Stimulated activated CD8-positive, alpha-beta memory T cell treated with anti-CD3 and anti-CD28 coated beads, Interleukin-4, amount 100 ng/mL, for 48 hours (primary cell): ENCODE measurements around the gene TMEM225B.
"Not testable (repeated sequence)": the region's sequence is repeated elsewhere in the genome, so short reads cannot be mapped to it uniquely, and the experiment has no call there.

Experiments
- DNase-seq: peaks from one replicate; pipeline ENCODE4 v3.0.0-alpha.2; 2020

Gene TMEM225B

DNA sequence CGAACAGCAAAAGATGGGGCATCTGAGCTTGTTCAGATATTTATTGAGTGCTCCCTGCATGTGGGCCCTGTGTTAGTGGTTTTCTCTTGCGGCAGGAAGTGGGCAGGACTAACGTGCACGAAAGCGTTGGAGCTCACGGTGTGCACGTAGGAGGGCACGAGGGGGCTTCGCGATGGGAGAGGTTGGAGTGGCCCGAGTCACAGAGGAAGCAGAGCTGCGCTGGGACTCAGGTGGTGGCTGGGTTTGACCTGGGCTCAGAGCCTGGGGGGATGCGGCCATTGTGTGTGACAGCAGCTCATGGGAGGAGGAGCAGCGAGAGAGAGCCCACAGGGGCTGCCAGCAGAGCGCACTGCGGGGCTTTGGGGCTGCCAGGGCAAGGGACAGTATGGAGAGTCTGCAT lies 26.4 kb downstream of the TMEM225B start:
- peak; percentile 82 for DNase-seq

DNA sequence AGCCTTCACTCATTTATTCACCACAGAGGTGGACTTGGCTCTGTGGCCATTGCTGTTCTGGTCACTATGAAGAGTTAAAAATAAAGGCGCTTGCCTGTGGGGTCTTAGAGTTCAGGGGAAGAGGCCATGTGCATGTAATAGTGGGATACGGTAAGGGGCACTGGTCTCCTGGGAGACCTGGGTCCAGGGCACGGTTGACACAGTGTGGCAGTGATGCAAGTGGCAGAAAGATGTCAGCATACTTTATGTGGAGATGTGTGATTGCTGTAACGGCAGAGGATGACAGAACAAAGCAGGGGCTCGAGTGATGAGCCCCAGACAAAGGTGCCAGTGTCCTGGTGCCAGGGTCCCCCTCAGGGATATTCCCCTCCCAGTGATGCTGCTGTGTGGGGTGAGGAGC lies 27.3 kb downstream of the TMEM225B start:
- DNase-seq: no peak

DNA sequence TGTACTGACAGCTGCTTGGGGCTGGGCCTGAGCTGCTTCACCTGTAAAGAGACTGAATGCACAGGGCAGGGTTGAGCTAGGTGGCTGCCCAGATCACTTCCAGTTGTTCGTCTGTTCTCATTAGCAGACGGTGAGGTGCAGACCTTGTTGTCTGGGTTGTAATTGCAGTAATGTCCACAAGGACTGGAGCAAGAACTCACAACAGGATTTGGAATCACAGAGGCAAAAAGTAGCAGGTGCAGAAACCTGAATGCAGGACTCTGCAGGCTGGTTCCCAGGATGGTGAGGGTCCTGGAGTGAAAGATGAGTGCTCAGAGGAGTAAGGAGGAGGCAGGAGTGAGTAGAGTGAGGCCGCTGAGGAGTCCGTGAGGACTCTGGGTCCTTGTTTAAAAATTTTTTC lies 27.9 kb downstream of the TMEM225B start:
- no peak for DNase-seq

DNA sequence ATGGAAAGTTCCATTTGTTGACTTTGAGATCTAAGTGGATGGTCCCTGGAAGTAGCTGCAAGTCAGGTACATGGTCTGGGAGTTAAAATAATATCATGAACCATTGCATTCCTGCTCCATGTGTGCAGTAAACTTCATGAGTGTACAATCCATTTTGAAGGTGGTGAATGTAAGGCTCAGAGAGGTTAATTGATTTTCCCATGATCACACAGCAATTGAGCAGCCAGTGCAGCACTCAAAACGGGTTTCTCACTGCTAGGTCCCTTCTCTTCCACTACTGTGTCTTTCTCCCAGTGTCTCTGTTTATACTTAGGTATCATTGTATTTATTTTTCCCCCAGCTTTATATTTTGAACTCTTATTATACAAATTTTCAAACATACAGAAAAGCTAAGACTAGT lies 28.6 kb downstream of the TMEM225B start:
- no peak for DNase-seq

DNA sequence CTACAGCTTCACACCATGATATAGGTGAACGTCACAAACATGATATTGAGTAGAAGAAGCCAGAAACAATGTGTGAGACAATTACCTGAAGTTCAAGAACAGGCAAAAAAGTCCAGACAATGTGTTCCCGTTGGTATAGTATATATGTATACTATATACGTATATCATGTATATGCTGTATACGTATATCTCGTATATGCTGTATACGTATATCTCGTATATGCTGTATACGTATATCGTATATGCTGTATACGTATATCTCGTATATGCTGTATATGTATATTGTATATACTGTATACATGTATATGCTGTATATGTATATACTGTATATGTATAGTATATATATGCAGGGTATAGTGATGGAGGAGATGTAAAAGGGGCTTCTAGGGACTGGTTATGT lies 29.4 kb downstream of the TMEM225B start:
- no peak for DNase-seq

DNA sequence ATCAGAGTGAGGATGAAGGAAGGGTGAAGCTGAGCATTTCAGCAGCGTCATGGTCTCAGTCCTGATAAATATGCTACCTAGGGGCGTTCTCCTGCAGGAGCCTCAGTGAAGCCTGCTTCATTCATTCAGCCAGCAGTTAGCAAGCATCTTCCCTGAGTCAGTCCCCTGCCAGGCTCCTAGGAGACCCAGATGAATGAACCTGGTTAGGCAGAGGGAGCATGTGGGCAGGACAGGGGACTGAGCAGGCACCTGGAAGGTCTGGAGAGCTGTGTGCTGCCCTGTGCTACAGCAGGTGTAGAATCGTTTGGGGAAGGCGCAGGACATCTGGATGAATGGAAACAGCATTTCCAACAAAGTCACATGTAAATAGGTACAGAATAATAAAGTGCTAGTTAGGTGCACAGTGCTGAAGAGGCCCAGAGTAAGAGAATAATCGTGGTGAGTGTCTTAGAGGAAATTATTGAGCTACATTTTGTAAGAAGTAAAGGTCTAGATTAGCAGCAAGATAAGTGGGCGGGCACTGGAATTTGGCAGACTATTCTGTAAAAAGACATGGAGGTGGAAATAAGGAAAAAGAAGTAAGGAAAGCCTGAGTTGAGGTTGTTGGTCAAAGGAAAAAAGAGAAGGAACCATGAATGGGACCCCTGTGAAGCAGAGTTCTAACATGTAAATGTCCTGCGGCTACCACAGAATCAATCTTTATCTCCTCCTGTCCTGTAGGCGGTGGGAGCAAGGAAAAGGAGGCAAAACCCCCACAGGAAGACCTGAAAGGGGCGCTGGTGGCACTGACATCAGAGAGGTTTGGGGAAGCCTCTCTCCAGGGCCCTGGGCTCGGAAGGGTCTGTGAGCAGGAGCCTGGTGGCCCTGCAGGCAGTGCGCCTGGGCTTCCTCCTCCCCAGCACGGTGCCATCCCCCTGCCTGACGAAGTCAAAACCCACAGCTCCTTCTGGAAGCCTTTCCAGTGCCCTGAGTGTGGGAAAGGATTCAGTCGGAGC lies 30.7 kb downstream of the TMEM225B start:
- DNase-seq: no peak

DNA sequence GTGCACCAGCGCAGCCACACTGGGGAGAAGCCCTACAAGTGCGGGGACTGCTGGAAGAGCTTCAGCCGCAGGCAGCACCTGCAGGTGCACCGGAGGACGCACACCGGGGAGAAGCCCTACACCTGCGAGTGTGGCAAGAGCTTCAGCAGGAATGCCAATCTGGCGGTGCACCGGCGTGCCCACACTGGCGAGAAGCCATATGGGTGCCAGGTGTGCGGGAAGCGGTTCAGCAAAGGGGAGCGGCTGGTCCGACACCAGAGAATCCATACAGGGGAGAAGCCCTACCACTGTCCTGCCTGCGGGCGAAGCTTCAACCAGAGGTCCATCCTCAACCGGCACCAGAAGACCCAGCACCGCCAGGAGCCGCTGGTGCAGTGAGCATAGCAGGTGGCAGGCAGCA lies 31.6 kb downstream of the TMEM225B start:
- no peak for DNase-seq

DNA sequence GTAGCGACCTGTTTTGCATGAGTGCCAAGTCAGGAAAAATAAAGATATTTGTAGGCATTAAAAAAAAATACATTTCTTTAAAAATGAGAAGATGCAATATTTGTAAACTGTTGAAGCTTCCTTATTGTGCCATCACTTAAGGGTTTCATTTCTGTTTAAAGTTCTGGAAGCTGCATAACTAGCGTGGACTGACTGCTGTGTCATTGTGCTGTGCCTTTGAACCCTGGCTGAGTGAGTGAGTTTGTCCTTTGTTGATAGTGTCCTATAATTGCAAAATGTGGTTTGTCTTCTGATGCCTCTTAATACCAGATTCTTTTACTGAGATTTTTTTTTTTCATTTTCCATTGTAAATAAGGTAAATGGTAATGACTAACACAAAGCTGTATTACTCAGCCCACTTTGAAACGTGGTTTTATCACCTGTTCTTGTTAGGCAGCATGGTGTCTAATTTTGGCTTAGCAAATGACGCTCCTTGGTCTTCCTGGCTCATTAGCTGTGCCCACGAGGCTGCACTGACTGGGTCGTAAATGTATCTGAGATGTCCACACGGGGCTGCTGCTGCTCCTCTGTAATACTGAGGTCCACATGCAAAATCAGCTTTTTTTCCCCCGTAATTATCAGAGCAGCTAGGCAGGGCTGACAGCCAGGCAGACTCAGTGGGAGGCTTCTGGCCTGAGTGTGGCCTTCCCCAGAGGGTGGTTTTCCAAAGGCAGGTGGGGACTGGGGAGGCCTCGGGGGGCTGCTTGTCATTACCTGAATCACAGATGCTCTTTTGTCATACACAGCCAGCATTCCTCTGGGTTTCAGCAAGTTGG lies 33.4 kb downstream of the TMEM225B start:
- DNase-seq: peak; percentile 56

DNA sequence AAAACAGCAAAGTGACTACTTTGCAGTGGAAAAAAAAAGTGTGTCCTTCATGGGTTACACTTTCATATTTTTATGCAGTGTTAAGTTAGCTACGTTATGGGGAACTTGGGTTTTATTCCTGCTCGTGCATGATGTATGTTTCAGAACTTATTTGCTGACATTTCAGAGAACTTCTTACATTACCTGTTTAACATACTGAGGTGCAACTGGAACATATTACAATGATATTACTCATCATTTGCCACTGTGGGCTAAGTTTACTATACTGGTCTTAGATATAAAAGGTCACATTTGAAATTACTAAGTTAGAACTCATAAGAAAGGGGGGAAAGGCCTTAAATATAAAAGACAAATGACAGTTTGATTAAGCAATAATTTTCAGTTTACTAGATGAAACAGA lies 39.3 kb downstream of the TMEM225B start:
- not testable (repeated sequence) for DNase-seq

DNA sequence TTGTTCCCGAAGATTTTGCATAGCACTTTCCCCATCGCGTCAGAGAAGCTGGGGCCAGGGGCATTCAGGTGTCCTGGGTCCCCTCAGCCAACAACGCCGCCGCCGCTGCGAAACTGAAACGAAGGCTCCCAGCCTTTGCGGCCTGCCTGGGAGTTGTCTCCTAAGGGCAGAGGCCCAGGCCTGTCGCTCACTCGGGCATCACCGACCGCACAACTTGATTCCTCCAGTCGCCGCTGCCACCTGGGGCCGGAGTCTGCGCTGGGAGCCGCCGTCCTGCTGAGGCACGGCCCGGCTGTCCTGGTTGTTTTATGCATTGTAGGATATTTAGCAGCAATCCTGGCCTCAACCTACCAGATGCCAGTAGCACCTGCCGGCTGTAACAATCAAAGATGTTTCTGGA lies 40.7 kb downstream of the TMEM225B start:
- DNase-seq: no peak

DNA sequence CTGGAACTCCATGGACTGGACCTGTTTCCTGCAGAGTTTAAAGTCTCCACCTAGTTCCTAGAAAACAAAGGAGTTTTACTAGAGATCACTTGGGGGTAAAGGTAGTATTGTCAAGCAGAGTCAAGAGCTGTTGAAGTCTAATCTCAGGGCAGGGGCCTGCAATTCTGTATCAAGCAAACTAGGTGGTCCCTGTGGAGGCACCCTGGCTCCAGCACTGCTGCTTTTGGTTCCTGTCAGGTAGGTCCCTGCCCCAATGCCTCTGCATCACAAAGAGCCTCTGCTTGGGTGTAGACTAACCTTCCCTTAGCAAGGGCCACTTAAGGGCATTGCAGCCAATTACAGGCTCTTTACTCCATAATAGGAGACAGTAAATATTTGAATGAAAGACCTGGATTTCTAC lies 41.2 kb downstream of the TMEM225B start:
- no peak for DNase-seq

DNA sequence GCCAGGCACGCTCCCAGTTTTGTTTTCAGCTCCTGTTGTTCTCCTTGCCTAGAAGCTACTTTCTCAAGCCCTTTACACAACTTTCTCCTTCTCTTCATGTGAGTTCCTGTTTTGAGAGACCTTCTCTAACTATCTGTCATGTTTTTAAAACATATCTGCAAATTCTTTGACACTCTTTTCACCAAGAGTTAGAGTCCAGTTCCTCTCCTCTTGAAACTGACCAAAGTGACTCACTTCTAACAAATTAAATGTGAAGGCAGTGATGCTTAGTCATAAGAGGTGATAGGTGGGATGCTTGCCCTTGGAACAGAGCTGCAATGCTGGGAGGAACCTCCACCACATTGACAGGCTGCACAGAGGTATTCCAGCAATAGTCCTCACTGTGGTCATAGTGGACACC lies 44.0 kb downstream of the TMEM225B start:
- no peak for DNase-seq

DNA sequence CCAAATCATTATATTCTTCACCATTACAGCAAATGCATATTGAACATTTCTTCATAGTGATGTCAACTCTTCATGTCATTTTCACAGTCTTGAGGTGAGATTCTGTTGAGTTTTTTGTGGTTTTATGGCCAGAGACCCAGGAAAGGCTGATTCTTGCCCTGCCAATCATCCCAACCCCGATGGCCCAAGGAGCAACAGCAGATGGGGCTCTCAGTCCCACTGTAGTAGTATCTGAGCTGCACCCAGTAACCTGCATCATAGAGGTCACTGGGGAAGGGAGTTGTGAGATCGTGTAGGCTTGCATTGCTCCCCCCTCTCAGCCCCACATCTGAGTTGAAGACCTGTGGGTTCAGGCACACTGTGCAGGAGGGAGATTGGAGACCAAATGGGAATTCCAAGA lies 45.4 kb downstream of the TMEM225B start:
- DNase-seq: no peak

DNA sequence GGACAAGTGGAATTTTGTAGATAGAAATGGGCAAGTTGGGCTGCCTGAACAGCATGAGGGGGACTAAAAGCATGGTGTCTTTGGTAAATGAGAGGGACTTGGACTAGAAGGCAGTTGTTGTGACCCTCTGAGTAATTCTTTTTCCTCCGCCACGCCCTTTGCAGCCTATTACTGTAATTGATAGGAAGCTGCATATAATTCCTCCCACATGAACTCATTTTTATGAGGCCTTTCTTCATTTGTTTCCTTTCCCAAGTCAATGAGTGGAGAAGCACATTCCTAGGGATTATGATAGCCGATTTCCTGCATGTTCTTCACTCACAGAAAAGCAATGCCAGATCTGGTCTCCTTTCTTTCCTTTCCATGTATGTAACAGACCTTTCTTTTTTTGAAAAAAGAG lies 46.4 kb downstream of the TMEM225B start:
- no peak for DNase-seq

DNA sequence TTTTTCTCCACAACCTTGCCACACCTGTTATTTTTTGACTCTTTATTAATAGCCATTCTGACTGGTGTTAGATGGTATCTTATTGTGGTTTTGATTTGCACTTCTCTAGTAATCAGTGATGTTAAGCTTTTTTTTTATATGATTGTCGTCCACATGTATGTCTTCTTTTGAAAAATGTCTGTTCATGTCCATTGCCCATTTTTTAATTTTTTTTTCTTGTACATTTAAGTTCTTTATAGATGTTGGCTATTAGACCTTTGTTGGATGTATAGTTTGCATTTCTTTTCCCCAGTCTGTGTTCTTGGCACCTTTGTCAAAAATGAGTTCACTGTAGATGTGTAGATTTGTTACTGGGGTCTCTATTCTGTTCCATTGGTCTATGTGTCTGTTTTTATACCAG lies 47.5 kb downstream of the TMEM225B start:
- no peak for DNase-seq

DNA sequence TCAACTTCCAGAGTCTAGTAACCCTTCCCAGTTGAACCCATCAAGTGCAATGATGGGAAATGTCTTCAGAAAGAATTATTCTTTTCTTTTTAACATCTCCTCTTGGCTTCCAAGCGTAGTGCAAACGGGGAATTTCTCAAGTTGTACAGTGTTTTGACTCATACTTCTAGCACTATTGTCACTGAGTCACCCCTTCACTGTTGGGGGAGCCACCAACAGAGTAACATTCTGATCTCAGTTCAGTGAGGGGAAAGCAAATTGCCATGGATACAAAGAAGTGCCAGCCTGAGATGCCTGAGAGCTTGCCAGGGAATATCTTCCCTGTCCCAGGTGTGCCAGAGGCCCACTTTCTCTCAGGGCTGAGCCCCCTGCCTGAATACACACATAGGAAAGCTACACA lies 50.8 kb downstream of the TMEM225B start:
- no peak for DNase-seq

DNA sequence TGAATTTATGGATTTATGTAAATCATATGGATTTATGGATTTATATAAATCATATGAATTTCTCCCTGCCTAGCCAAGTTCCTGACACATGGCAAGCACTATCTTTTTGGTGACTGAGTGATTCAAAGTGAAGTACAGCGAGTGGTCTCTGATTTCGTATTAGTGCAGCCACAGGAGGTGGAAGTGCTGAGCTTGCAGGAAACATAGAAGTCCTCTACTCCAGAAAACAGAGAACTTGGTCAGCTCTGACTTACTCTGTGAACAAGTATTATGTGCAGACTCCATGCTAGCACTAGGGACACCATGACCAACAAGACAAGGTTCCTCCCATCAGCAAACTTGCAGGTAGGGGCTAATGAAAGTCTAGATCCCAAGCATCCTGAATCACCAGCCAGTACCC lies 53.2 kb downstream of the TMEM225B start:
- no peak for DNase-seq

DNA sequence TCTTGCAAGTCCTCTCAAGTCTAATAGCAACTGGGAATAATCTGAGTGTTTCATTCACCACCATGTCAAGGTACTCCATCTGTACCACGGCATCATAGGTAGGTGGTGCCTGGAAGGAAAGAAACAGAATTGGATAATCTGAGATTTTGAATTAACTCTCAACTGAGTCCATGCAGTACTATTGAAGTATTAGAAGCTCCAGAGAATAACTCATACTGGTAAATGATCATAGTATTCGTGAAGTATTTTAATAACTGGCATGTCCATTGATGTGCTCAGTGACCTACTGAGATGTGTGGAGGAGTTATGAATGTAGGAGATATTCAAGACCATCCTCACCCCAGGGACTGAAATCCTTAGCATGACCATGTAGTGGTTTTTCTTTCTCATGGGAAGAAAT lies 54.6 kb downstream of the TMEM225B start:
- DNase-seq: no peak

DNA sequence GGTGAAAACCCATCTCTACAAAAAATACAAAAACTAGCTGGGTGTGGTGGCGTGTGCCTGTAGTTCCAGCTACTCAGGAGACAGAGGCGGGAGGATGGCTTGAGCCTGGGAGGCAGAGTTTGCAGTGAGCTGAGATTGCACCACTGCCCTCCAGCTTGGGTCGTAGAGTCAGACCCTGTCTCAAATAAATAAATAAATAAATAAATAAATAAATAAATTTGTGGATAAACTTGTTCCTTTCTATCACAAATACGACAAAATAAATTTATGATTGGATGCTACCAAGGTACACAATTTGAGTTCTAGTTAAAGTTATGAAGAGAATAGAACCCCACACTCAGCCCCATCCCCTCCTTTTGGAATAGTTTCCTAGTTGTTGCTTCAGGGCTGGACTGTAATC lies 55.2 kb downstream of the TMEM225B start:
- not testable (repeated sequence) for DNase-seq

DNA sequence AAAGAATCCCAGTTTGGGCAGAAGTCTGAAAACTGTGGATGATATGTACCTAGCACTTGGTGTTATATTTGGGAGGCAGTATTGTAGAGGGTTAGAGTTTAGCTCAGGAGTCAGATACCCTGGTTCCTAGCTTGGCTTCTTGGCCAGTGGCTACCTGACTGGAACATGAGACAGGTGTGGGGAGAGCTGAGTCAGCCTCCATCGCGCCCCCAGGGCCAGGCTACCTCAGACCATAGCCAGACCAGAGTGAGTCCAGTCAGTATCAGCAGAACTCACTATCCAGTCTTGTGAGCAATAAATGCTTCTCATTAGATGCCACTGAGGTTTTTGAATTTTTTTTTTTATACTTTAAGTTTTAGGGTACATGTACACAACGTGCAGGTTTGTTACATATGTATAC lies 55.7 kb downstream of the TMEM225B start:
- no peak for DNase-seq

DNA sequence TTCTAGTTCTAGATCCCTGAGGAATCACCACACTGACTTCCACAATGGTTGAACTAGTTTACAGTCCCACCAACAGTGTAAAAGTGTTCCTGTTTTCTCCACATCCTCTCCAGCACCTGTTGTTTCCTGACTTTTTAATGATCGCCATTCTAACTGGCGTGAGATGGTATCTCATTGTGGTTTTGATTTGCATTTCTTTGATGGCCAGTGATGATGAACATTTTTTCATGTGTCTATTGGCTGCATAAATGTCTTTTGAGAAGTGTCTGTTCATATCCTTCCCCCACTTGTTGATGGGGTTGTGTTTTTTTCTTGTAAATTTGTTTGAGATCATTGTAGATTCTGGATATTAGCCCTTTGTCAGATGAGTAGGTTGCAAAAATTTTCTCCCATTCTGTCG lies 56.6 kb downstream of the TMEM225B start:
- DNase-seq: not testable (repeated sequence)

DNA sequence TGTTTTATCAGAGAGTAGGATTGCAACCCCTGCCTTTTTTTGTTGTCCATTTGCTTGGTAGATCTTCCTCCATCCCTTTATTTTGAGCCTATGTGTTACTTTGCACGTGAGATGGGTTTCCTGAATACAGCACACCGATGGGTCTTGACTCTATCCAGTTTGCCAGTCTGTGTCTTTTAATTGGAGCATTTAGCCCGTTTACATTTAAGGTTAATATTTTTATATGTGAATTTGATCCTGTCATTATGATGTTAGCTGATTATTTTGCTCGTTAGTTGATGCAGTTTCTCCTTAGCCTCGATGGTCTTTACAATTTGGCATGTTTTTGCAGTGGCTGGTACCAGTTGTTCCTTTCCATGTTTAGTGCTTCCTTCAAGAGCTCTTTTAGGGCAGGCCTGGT lies 59.8 kb downstream of the TMEM225B start:
- DNase-seq: not testable (repeated sequence)
